A673 (cell line): Measurements from ENCODE around the gene AMOT.

Experiments
- CTCF ChIP-seq: fragments of 300-800, 200-600 bp; sonication (generic); conservative IDR thresholded peaks from 2 replicates; pipeline ENCODE4 v1.5.1; 2017; ENCODE audit warnings: low read depth, mild to moderate bottlenecking, antibody characterized with exemption, low read length, moderate library complexity, mixed read lengths
- EZH2 ChIP-seq: fragments of 200-600 bp; sonication (generic); IDR thresholded peaks from 2 replicates; pipeline ENCODE4 v1.6.1; 2017; ENCODE audit warnings: borderline replicate concordance, low read depth, mild to moderate bottlenecking, mixed read lengths, antibody characterized with exemption, low read length; ENCODE audit not compliant: poor library complexity, severe bottlenecking

GRCh38 chrX:112830540-112830939 is 10.1 kb downstream of the AMOT start:
- TF ChIP-seq CTCF (no peak), EZH2 (no peak)
